Dermis lymphatic vessel endothelial cell (primary cell): ENCODE results near the gene IGFBP1. TPM values are rescaled to one million over a fixed set of nuclear protein-coding genes. Genes with fewer than 3 reads are reported as not detected.

ENCODE experiments used
- total RNA-seq: library from RNA; depleted of rRNA; stranded (reverse); fragments of >200 nt; gene quantifications from 2 replicates; pipeline ENCODE4 v1.2.1, GENCODE V29; 2014

Gene IGFBP1
- total RNA-seq = not detected in 2 replicates

DNA sequence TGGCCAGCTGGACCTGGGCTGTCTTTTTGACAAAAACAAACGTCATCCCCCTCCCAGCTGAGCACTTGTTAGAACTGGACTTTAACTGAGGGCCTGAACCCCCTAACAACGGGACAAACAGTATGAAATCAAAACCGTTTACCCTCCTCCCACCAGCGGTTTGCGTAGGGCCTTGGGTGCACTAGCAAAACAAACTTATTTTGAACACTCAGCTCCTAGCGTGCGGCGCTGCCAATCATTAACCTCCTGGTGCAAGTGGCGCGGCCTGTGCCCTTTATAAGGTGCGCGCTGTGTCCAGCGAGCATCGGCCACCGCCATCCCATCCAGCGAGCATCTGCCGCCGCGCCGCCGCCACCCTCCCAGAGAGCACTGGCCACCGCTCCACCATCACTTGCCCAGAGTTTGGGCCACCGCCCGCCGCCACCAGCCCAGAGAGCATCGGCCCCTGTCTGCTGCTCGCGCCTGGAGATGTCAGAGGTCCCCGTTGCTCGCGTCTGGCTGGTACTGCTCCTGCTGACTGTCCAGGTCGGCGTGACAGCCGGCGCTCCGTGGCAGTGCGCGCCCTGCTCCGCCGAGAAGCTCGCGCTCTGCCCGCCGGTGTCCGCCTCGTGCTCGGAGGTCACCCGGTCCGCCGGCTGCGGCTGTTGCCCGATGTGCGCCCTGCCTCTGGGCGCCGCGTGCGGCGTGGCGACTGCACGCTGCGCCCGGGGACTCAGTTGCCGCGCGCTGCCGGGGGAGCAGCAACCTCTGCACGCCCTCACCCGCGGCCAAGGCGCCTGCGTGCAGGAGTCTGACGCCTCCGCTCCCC is at the start of gene IGFBP1:
Gene IGFBP1, plus strand, starts transcription at position 304 of the 808 bp plus-strand sequence. Its CDS starts 165 bp downstream, at position 469.

GRCh38 chr7:45873035-45873354 is 15.3 kb upstream of the IGFBP1 start, which contains the start of gene CCDC201:
TSS of gene CCDC201 (minus strand) at chr7:45873082. CDS start at chr7:45873007, 75 bp downstream.

DNA sequence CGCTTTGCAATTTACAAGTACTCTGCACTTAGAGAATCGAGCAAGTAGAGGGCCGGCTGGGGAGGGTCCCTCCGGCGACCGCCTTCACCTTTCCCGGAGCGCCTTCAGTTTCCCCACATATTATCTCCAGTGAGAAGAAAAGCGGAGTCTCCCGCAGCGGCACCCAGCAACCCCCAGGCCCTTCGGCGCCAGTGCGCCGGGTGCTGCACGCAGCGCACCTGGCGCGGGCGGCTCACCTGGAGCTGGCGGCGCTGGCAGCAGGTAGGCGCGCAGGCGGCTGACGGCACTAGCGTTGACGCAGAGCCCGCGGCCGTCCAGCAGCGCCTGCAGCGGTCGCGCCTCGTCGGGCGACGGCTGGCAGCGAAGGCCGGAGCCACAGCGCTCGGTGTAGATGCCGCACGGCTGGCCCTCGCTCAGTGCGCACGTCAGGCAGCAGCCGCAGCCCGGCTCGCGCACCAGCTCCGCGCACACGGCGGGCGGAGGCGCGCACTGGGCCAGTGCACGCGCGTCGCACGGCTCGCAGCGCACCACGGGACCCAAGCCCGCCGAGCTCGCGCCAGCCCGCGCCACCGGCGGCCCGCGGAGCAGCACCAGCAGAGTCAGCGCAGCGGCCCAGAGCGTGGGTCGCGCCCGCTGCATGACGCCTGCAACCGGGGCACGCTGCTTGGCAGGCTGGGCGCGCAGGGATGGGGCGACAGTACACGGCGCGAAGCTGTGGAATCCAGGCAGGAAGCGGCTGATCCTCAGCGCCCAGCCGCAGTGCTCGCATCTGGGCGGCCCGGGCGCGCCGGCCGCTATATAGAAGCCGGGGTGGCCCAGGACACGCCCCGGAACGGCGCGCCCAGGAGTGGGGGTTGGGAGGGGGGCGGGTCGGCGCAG is 32.5 kb downstream of the IGFBP1 start, which contains the start of gene IGFBP3:
Gene IGFBP3, minus strand, starts transcription at position 771 of the 879 bp plus-strand sequence. Its CDS starts 132 bp downstream, at position 639.

Other genes with a start within 250 kb of the IGFBP1 start
- gene CCDC201, start 15.4 kb upstream of the IGFBP1 start, total RNA-seq = not detected in 2 replicates
- gene IGFBP3, start 32.8 kb downstream of the IGFBP1 start, total RNA-seq = 2.3 and 5.5 TPM in 2 replicates